GM21381 (cell line): ENCODE results near the gene TBCD.
A peak's percentile ranks its signal among the peaks of the same experiment; 100 is the strongest.
"Not testable (repeated sequence)": the region's sequence is repeated elsewhere in the genome, so short reads cannot be mapped to it uniquely, and the experiment has no call there.

Experiments
- ATAC-seq: cut with Tn5 transposase; IDR thresholded peaks from one replicate; pipeline ENCODE4 v1.9.1; 2021; ENCODE audit warnings: mild to moderate bottlenecking, moderate library complexity; ENCODE audit not compliant: unreplicated experiment

Gene TBCD

GRCh38 chr17:82726427-82726826 is 25.4 kb upstream of the TBCD start:
- ATAC-seq, result no peak

- no peak for ATAC-seq
Measured at GRCh38 chr17:82729479-82730260, 22.2 kb upstream of the TBCD start.

DNA sequence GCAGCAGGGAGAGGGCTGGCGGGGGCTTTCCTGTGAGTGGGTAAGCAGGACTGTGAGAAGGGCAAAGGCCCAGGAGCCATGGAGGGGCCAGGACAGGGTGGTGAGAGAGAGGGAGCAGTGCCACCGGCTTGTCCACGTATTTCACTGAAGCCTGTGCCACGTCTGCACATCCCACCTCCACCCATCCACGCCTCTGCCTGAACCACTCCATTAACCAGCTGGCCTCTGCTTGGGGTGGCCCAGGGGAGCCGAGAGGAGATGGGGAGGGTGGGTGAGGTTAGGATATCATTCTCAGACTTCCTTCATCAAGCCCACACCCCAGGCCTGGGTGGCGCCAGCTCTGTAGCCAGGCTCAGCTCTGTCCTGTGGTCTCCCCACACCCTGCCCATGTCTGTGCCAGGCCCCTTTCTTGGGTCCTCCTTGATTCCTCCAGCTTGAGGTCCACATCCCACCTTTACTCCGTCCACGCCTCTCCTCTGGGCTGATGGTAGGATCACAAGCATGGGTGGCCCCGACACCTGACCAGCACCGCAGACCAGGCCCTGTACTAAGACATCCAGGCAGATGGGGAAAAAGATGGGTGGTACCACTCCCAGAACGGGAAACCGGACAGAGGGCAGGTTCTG is 19.6 kb upstream of the TBCD start:
- no peak for ATAC-seq

- ATAC-seq, result no peak
Measured at GRCh38 chr17:82734987-82735866, 16.6 kb upstream of the TBCD start, which contains the start of gene FN3K. Gene FN3K, plus strand, starts transcription at chr17:82735615. Its CDS starts 22 bp downstream, at chr17:82735637.

DNA sequence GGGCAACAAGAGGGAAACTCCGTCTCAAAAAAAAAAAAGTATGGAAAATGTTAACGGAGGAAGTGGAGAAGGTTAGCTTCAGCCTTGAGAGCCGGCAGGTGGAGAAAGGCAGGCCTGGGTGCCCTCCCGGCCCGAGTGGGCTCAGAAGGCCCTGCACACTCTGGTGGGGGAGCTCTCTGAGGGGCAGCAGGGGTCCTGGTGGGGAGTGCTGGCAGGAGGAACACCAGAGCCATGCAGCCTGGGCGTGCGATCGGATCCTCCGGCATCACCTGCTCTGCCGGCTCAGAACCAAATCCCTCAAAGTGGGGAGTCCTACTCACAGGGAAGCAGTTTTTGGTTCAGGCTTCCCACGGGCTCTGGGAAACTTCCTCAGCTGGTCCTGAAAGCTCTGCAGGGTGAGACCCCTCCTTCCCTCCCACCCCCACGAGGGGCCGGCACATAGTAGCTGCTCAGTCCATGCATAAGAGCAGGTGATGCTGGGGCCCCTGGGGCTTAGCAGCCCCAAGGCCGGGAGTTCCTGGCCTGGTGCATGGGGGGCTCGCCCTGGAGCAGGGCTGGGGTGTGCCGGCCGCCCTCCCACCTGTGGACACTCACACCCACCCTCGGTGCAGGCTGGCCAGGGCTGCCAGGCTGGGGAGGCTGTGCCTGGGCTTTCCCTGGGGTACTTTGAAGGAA is 15.2 kb upstream of the TBCD start:
- no peak for ATAC-seq

- ATAC-seq, result no peak
Measured at GRCh38 chr17:82737967-82738877, 13.6 kb upstream of the TBCD start.

- ATAC-seq, result no peak
Measured at GRCh38 chr17:82740906-82741759, 10.7 kb upstream of the TBCD start.

DNA sequence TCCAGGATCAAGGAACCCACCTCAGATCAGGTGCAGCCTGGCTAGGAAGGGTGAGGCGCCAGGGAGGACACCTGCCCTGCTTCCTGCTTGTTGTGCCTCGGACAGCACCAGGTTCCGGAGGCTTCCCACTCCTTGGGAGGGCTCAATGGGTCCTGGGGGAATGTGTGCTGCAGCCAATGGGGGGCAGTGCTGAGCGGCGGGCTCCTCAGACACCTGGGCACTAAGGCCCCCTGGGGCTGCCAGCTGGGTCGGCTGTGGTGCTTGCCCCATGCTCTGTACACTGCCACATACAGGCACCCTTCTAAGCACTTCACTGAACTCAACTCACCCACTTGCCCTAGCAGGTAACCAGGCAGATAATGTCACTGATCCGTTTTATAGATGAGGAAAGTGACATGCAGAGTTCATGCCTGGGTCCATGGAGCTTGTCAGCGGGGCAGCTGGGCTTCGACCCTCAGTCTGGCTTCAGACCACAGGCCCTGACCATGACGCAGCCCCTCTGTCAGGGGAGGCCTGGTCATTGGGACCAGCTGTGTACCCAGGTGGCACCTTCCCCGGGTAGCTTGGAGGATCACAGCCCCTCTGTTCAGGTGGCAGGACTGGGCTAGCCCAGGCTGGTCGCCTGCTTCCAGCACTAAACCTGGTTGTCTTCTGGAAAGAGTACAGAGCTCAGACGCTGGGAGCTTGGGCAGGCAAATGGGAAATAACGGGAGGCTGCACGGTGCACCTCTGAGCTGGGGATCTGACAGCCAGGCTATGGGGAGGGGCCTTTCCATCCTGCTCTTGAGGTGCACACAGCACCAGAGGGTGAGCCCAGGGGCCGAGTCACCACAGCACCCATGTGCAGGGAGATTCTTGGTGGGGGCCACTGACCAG is 8.3 kb upstream of the TBCD start:
- ATAC-seq, result no peak

- not testable (repeated sequence) for ATAC-seq
Measured at GRCh38 chr17:82744736-82745135, 7.1 kb upstream of the TBCD start.

- ATAC-seq, result no peak
Measured at GRCh38 chr17:82745524-82745923, 6.3 kb upstream of the TBCD start.

- ATAC-seq, result no peak
Measured at GRCh38 chr17:82748756-82749155, 3.1 kb upstream of the TBCD start.

DNA sequence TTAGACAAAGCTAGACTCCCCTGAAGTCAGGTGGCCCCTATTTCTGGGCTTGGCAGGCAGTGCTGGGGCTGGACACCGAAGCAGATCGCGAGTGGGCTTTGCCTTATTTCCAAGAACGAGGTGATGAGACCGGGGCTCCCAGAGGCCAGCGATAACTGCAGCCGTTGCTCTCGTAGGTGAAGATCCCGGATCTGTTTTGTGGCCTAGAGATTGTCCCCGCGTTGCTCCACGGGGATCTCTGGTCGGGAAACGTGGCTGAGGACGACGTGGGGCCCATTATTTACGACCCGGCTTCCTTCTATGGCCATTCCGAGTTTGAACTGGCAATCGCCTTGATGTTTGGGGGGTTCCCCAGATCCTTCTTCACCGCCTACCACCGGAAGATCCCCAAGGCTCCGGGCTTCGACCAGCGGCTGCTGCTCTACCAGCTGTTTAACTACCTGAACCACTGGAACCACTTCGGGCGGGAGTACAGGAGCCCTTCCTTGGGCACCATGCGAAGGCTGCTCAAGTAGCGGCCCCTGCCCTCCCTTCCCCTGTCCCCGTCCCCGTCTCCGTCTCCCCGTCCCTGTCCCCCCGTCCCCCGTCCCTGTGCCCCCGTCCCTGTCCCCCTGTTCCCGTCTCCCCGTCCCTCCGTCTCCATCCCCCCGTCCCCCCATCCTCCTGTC is 1.5 kb upstream of the TBCD start:
- no peak for ATAC-seq

- peak; percentile 25 for ATAC-seq
Measured at GRCh38 chr17:82751171-82751570, 694 bp upstream of the TBCD start.

- peak; percentile 24 for ATAC-seq
Measured at GRCh38 chr17:82752371-82753200, 721 bp downstream of the TBCD start.

GRCh38 chr17:82753201-82753464 is 1.3 kb downstream of the TBCD start:
- ATAC-seq, result no peak

DNA sequence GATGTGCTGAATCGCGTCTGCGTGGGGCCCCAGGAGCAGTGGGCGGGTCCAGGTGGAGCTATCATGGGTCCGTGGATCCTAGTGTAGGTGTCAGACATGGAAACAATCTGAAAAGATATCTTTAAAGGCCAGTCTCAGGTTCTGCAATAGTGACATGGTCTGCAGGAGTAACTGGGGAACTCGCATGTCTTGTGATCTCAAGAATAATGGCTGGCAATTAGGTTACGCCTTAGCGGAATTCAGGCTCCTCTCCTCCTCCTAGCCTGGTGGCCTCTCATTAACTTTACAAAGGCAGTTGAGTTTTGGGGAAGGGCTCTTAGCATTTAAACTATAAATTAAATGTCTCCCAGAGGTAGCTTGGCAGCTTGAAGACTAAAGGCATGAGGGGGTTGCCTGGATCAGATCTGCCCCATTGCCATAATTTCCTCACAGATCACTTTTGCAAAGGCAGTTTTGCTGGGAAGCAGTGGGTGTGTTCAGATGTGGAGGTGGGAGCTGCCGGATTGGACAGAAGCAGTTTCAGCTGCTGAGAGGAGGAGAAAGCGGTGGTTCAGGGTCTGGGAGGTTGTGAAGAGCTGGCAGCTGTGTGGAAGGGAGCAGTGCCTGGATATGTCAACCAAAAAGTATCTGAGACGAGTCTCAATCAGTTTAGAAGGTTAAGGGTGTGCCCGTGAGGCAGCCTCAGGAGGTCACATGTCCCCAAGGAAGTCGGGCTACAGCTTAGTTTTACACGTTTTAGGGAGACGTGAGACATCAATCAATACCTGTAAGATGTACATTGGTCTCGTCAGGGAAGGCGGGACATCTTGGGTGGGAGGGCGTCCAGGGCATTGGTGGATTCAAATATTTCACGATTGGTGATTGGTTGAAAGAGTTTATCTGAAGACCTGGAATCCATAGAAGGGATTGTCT is 2.7 kb downstream of the TBCD start:
- ATAC-seq, result no peak
